H1 (cell line): Measurements from ENCODE around the gene PC. TPM values are rescaled to one million over a fixed set of nuclear protein-coding genes. Genes with fewer than 3 reads are reported as not detected.

ENCODE experiments used
- CREB1 ChIP-seq: IDR thresholded peaks from 2 replicates; pipeline ENCODE4 v1.6.1; 2012; ENCODE audit warnings: inconsistent platforms
- CTBP2 ChIP-seq: IDR thresholded peaks from 2 replicates; pipeline ENCODE4 v1.7.0; 2011; ENCODE audit warnings: borderline replicate concordance, mild to moderate bottlenecking, moderate library complexity, mixed read lengths, low read length; ENCODE audit not compliant: insufficient read depth, insufficient read length
- polyA plus RNA-seq, 7 experiments: library from polyadenylated mRNA; depleted of rRNA in 3 of 7; stranded (reverse) in 5 of 7; unstranded in 2 of 7; fragments of >200 nt in 5 of 7; fragments of 200-250 nt in 2 of 7; gene quantifications; 1 replicate in 5 of 7; 2 replicates in 1 of 7; 4 replicates in 1 of 7; pipeline versions ENCODE4 v1.2.1 to v1.2.3, GENCODE V29; 2011 to 2013; ENCODE audit warnings: missing spikeins in 2 of 7, mixed read lengths in 2 of 7
- total RNA-seq: library from RNA; stranded (reverse); fragmentation: NEBNext Ultra II Directional; extraction: Animal tissue kit (Norgen Biotek cat#: 25700); gene quantifications from 2 replicates; pipeline ENCODE4 v1.2.1, GENCODE V29; 2021
- TF ChIP-seq, protein P1 (sequence below): IDR thresholded peaks from 2 replicates; pipeline ENCODE4 v1.6.1; 2011; ENCODE audit warnings: low read length, improper control_type of control experiment

The PC gene
- total and polyA plus RNA-seq, 2 of the 8 experiments (the other 6 are each of a cell fraction or from before 2014, with no cell fraction given): 11.5 to 27.5 TPM

DNA sequence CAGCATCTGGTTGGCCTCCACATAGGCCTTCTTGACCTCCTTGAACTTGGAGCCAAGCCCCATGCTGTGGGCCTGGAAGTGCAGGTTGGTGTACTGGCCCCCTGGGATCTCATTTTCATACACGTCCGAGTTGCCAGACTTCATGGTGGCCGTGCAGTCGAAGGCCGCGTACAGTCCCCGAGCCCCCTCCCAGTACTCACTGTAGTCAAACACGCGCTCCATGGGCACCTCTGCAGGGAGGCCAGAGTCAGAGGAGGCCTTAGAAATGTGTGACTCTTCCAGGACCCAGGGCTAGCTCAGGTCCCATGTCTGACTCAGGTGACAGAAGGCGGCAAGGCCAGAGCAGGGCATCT lies 108.0 kb downstream of the PC start (continued):
- TF ChIP-seq CTBP2: no peak
- TF ChIP-seq, protein P1, sequence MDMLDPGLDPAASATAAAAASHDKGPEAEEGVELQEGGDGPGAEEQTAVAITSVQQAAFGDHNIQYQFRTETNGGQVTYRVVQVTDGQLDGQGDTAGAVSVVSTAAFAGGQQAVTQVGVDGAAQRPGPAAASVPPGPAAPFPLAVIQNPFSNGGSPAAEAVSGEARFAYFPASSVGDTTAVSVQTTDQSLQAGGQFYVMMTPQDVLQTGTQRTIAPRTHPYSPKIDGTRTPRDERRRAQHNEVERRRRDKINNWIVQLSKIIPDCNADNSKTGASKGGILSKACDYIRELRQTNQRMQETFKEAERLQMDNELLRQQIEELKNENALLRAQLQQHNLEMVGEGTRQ: no peak
- TF ChIP-seq CREB1: no peak
